Vagina (tissue), 2 donors: ENCODE data around the gene STAT6. TPM values are rescaled to one million over a fixed set of nuclear protein-coding genes. Genes with fewer than 3 reads are reported as not detected.

Experiments used
- DNase-seq, 2 donors: peaks; one replicate each; pipeline ENCODE4 v3.0.0-alpha.2; 2017; ENCODE audit errors: extremely low spot score in 2 of 2
- H3K27ac ChIP-seq: fragments of 200-600 bp; sonication (generic); one replicate; pipeline ENCODE4 v1.5.1; 2019
- H3K27me3 ChIP-seq: fragments of 200-600 bp; sonication (generic); one replicate; pipeline ENCODE4 v1.5.1; 2019
- H3K36me3 ChIP-seq, 2 donors: fragments of 200-600 bp; sonication (generic); one replicate each; pipeline ENCODE4 v1.5.1; 2017 to 2019
- H3K4me1 ChIP-seq: fragments of 200-600 bp; sonication (generic); one replicate; pipeline ENCODE4 v1.5.1; 2019
- H3K4me3 ChIP-seq, 2 donors: fragments of 200-600 bp; sonication (generic); 1 replicate in 1 of 2; 2 replicates in 1 of 2; pipeline ENCODE4 v1.5.1; 2016 to 2019
- H3K9me3 ChIP-seq: fragments of 200-600 bp; sonication (generic); one replicate; pipeline ENCODE4 v1.5.1; 2019
- POLR2A ChIP-seq, 2 donors: fragments of 450-650 bp; IDR thresholded peaks; one replicate each; pipeline ENCODE4 v1.6.1; 2017; ENCODE audit warnings: antibody characterized with exemption in 2 of 2, mild to moderate bottlenecking in 2 of 2, moderate library complexity in 2 of 2
- POLR2AphosphoS5 ChIP-seq, 2 donors: sonication (generic); formaldehyde crosslinking; IDR thresholded peaks; one replicate each; pipeline ENCODE4 v1.9.0; 2017; ENCODE audit warnings: antibody characterized with exemption in 2 of 2, mild to moderate bottlenecking in 2 of 2, low read depth in 1 of 2; ENCODE audit not compliant: insufficient read depth in 1 of 2
- intact Hi-C: fragments of 100-400 bp; cut with DNase I; formaldehyde crosslinking; loops from one replicate; pipeline ENCODE4 v1.15.1; 2023
- total RNA-seq: library from RNA; depleted of rRNA; stranded (reverse); fragments of >200 nt; gene quantifications from one replicate; pipeline ENCODE4 v1.2.3, GENCODE V29; 2016
- TF ChIP-seq, protein P1 (sequence below), 3 experiments: fragments of 450-650 bp in 2 of 3; fragments of 200-600 bp in 1 of 3; sonication (generic) in 1 of 3; IDR thresholded peaks; one replicate each; pipeline ENCODE4 v1.5.1; 2017 to 2019; ENCODE audit warnings: antibody characterized with exemption in 3 of 3, mild to moderate bottlenecking in 2 of 3, moderate library complexity in 2 of 3

STAT6 gene
- total RNA-seq, 1 donor from 2014 or later, result 146 TPM

DNA sequence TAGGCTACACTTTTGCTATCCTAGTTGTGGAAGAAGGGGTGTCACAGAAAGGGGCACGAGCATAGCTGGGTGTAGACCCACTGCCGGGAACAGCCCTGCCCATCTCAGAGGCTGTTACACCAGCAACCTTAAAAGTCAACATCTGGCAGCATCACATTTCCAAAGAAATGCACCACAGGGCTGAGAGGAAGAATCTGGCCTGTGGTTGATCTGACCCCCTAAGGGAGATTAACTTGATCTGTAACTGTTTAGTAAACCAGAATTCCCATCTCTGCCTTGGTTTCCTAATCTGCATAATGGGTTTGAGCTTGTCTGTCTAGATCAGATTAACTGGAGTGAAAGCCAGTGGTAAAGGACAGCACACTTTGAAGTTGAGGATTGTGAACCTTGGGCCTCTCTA is 34.9 kb upstream of the STAT6 start:
- H3K36me3 ChIP-seq, result peaks cover 0 to 53% of the 10 kb centered on the region in 2 donors
- peak overlapping the region; percentile 92 for H3K27ac ChIP-seq
- no peak for DNase-seq
- intact Hi-C loops, result no loop called here
- peaks cover 93% of the 10 kb centered on the region for H3K4me1 ChIP-seq
- no peaks in the 10 kb centered on the region for H3K27me3 ChIP-seq
- no peak for TF ChIP-seq POLR2AphosphoS5 (IDR thresholded peaks at IDR 0.05; ENCODE audit: insufficient read depth in 1 of 2, low read depth in 1 of 2)
- H3K4me3 ChIP-seq, result no peak overlapping the region
- no peaks in the 10 kb centered on the region for H3K9me3 ChIP-seq

DNA sequence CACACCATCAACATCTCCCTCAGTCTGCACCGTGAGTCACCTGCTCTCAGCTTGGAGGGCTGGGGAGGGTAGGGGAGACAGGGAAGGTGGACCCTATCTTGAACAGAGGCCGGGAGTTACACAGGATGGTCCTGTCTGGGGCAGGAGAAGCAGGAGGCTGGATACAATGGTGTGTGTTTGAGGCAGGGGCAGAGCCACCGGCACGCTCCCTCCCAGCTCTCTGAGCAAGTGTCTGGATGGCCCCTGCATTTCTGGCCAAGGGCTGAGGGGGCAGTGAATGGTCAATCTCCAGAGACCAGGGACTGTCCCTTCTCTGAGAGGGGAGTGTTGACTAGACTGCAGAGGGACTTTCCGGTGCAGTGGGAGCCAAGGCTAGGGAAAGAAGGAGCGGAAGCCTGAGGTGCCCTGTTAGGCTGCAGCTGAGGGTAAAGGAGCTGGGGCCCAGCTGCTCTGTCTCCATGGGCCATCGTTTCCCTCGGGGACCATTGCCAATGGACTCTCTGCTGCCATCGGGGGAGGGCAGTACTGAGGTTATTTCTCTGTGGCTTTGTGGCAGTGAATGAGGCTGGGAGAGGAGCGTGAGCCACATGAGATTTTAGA is 34.4 kb upstream of the STAT6 start:
- H3K4me3 ChIP-seq, result no peak overlapping the region
- intact Hi-C loops, result no loop called here
- no peaks in the 10 kb centered on the region for H3K27me3 ChIP-seq
- peaks cover 93% of the 10 kb centered on the region for H3K4me1 ChIP-seq
- no peaks in the 10 kb centered on the region for H3K9me3 ChIP-seq
- H3K27ac ChIP-seq, result peak overlapping the region; percentile 92
- TF ChIP-seq POLR2AphosphoS5 (IDR thresholded peaks at IDR 0.05; ENCODE audit: insufficient read depth in 1 of 2, low read depth in 1 of 2), result peak in 1 of 2 donors; percentile 28
- TF ChIP-seq, protein P1, sequence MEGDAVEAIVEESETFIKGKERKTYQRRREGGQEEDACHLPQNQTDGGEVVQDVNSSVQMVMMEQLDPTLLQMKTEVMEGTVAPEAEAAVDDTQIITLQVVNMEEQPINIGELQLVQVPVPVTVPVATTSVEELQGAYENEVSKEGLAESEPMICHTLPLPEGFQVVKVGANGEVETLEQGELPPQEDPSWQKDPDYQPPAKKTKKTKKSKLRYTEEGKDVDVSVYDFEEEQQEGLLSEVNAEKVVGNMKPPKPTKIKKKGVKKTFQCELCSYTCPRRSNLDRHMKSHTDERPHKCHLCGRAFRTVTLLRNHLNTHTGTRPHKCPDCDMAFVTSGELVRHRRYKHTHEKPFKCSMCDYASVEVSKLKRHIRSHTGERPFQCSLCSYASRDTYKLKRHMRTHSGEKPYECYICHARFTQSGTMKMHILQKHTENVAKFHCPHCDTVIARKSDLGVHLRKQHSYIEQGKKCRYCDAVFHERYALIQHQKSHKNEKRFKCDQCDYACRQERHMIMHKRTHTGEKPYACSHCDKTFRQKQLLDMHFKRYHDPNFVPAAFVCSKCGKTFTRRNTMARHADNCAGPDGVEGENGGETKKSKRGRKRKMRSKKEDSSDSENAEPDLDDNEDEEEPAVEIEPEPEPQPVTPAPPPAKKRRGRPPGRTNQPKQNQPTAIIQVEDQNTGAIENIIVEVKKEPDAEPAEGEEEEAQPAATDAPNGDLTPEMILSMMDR (IDR thresholded peaks at IDR 0.05), result no peak
- H3K36me3 ChIP-seq, result peaks cover 0 to 58% of the 10 kb centered on the region in 2 donors
- DNase-seq, result no peak

DNA sequence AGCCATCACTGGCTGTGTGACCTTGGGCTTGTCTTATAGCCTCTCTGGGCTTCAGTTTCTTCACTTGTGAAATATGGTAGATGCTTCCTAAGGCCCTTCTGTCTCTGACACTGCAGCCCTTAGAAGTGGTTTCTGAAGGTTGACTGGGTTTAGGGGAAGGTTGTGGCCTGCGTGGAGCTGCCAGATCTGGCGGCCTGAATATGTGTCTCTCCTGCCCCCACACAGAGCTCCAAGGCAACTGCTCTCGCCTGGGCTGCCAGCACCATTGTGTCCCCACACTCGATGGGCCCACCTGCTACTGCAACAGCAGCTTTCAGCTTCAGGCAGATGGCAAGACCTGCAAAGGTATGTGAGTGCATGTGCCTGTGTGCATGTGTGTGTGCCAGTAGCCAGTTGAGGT is 32.3 kb upstream of the STAT6 start:
- peaks cover 86% of the 10 kb centered on the region for H3K4me1 ChIP-seq
- TF ChIP-seq POLR2A (IDR thresholded peaks at IDR 0.05), result no peak
- TF ChIP-seq, protein P1 (IDR thresholded peaks at IDR 0.05), result no peak
- no peak for TF ChIP-seq POLR2AphosphoS5 (IDR thresholded peaks at IDR 0.05; ENCODE audit: insufficient read depth in 1 of 2, low read depth in 1 of 2)
- DNase-seq, result no peak
- H3K27me3 ChIP-seq, result no peaks in the 10 kb centered on the region
- H3K36me3 ChIP-seq, result peaks cover 0 to 69% of the 10 kb centered on the region in 2 donors
- H3K4me3 ChIP-seq, result no peak overlapping the region
- H3K27ac ChIP-seq, result peak overlapping the region; percentile 81
- intact Hi-C loops, result no loop called here
- no peaks in the 10 kb centered on the region for H3K9me3 ChIP-seq

DNA sequence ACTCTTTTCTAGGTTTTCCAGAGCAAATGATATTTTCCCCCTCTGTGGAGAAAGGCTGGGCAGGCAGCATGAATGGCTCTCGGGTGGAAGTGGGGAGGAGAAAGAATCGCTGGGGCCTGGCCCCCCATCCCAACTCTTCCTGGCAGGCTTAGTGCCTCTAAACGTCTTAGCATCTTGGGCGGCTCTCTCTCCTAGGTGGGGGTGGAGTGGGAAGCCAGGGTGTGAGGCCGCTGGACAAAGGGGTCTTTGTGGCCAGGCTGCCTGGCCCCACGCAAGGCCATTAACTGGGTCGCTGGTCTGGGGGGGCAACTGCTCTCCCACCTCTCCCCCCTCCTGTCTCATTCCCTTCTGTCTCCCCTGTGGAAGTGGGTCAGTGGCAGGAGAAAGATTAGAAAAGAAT is 31.6 kb upstream of the STAT6 start:
- Histone ChIP-seq H3K9me3 (no peaks in the 10 kb centered on the region), H3K4me3 (peak overlapping the region in 1 of 2 donors; percentile 14), H3K27me3 (no peaks in the 10 kb centered on the region), H3K4me1 (peaks cover 86% of the 10 kb centered on the region), H3K27ac (peak overlapping the region; percentile 81), H3K36me3 (peaks cover 0 to 69% of the 10 kb centered on the region in 2 donors)
- no peak for DNase-seq
- intact Hi-C loops, result no loop called here
- TF ChIP-seq POLR2AphosphoS5 (IDR thresholded peaks at IDR 0.05; ENCODE audit: insufficient read depth in 1 of 2, low read depth in 1 of 2) (no peak), POLR2A (IDR thresholded peaks at IDR 0.05) (no peak)
- TF ChIP-seq, protein P1 (IDR thresholded peaks at IDR 0.05), result no peak

DNA sequence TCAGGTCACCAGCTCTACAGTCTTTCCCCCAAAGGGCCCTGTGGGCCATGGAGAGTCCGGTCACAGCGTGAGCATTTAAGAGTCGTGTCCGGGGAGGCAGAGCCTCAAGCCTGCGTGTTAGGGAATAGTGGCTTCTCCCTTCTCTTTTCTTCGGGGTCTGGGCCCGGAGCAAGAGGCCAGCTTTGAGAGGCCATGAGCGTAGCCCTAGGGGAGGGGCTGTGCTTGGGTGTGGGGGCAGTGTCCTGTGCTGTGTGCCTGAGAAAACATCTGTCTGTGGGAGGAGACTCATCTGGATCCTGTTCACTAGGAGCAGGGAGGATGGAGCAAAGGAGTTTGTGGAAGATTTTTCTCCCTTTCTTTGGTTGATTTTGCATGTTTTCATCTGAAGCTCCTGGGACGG is 31.0 kb upstream of the STAT6 start:
- intact Hi-C loops, result no loop called here
- Histone ChIP-seq H3K9me3 (no peaks in the 10 kb centered on the region), H3K36me3 (peaks cover 0 to 69% of the 10 kb centered on the region in 2 donors), H3K4me1 (peaks cover 86% of the 10 kb centered on the region), H3K4me3 (peak overlapping the region in 1 of 2 donors; percentile 14), H3K27me3 (no peaks in the 10 kb centered on the region), H3K27ac (peak overlapping the region; percentile 81)
- TF ChIP-seq POLR2AphosphoS5 (IDR thresholded peaks at IDR 0.05; ENCODE audit: insufficient read depth in 1 of 2, low read depth in 1 of 2), result peak in 1 of 2 donors; percentile 42
- no peak for TF ChIP-seq POLR2A (IDR thresholded peaks at IDR 0.05)
- no peak for DNase-seq

DNA sequence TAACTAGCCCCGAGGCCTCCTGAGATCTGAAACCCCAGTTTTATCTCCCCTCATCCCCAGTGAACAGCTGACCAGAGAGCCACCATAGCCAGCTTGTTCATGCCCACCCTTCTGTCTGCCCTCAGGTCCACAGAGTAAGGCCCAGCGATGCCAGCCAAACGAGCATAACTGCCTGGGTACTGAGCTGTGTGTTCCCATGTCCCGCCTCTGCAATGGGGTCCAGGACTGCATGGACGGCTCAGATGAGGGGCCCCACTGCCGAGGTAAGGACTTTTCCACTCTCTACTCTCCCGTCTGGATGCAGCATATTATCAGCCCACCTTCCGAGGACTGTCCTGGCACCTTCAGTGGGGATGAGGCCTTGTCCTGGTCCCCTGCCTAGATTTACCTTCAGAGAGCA is 30.1 kb upstream of the STAT6 start:
- H3K4me1 ChIP-seq, result peaks cover 86% of the 10 kb centered on the region
- H3K27ac ChIP-seq, result peak overlapping the region; percentile 81
- H3K9me3 ChIP-seq, result no peaks in the 10 kb centered on the region
- no peak for TF ChIP-seq POLR2AphosphoS5 (IDR thresholded peaks at IDR 0.05; ENCODE audit: insufficient read depth in 1 of 2, low read depth in 1 of 2)
- no peak for TF ChIP-seq POLR2A (IDR thresholded peaks at IDR 0.05)
- TF ChIP-seq, protein P1 (IDR thresholded peaks at IDR 0.05), result no peak
- H3K27me3 ChIP-seq, result no peaks in the 10 kb centered on the region
- no peak for DNase-seq
- H3K36me3 ChIP-seq, result peaks cover 0 to 65% of the 10 kb centered on the region in 2 donors
- intact Hi-C loops, result no loop called here
- no peak overlapping the region for H3K4me3 ChIP-seq
